CD4-positive, alpha-beta T cell treated with Interleukin-12 subunit alpha and Interleukin-12 subunit beta, for 1 hour (primary cell): Measurements from ENCODE around the gene SEPTIN1.
"Not testable (repeated sequence)": the region's sequence is repeated elsewhere in the genome, so short reads cannot be mapped to it uniquely, and the experiment has no call there.

Source experiments
- DNase-seq: peaks from one replicate; pipeline ENCODE4 v3.0.0-alpha.2; 2020

SEPTIN1 gene

DNA sequence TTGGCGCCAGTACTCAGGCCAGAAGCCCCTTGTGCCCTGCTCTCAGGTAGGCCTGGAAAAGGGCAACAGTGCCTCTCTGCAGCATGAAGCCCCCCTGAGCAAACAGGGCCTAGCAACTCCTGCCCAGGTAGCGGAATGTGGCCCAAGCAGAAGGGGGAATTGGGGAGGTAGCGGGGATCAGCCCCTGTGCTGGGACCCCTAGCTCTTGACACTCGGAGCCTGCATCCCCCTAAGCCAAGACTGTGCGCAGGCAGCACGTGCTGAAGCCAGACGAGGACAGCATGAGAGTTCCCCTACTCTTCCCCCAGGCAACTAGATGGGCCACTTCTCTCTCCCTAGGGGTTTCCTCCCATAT is 26.4 kb downstream of the SEPTIN1 start:
- DNase-seq = no peak

DNA sequence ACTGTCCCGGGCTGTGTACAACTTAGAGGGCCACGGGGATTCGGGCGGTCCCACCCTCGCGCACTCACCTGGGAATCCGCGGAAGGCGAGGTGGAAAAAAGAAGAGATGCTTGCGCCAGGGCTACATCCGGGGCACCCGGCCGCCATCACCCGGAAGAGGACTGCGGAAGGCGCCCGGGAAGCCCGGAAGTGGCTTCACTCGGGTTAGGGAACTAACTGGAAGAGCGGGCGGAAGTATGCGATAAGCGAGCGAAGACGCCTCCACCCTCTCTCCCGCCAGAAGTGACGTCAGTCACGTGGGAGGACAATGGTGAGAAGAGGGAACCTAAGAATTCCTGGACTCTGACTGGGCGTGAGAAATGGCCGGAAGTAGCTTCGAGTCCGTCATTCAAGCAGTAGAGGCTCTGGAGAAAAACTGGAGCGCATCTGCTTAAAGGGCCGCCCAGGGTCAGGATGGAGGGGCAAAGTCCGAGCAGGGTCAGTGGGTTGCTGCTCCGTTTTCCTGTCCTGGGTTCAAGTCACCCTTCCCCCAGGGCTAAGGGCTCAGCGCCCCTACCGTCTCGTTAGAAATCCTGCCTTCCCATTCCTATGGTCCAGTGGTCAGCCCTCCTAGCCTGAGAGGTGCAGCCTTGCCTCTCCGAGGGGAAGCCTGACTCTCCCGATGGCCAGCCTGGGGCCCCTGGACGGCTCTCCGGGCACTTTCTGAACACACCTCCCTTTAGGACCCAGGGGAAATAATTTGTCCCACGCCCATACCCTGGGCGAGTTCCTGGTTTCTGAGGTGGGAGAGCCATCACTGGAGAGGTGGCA is 27.0 kb downstream of the SEPTIN1 start, which contains the start of gene CD2BP2:
Gene CD2BP2, minus strand, starts transcription at position 165 of the 810 bp plus-strand sequence. CDS start 627 bp downstream, outside the sequence.
- peak; percentile 91 for DNase-seq

DNA sequence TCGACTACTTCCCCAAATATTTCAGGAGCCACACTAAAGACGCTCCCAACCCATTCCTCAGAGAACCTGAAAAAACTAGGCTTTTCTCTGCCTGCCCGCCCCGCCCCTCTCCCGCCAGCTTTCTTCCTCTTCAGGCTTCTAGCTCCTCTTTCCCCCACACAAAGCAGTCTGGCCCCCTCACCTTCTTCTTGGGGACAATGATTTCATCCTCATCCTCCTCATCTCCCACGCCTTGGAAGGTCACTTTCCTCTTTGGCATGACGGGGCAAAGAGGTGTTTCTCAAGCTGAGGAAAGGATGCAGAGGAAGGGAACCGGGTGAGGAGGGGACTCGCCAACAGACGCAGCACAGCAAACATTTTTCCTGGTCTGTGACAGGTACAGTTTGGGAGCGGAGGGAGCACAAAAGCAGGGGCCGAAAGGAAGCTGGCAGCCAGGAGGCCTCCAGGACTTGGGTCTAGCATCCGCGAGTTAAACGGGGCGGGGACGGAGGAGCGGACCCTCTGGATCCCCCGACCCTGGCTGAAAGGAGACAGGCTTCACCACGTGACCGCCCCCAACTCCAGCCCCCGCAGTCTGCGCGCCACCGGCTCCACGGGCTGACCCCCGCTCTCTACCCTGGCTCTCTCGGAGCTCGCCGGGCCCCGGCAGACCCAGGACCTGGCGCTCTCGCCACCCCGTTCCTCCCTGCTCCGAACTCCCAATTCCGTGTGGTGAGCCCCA is 27.8 kb downstream of the SEPTIN1 start:
- no peak for DNase-seq

DNA sequence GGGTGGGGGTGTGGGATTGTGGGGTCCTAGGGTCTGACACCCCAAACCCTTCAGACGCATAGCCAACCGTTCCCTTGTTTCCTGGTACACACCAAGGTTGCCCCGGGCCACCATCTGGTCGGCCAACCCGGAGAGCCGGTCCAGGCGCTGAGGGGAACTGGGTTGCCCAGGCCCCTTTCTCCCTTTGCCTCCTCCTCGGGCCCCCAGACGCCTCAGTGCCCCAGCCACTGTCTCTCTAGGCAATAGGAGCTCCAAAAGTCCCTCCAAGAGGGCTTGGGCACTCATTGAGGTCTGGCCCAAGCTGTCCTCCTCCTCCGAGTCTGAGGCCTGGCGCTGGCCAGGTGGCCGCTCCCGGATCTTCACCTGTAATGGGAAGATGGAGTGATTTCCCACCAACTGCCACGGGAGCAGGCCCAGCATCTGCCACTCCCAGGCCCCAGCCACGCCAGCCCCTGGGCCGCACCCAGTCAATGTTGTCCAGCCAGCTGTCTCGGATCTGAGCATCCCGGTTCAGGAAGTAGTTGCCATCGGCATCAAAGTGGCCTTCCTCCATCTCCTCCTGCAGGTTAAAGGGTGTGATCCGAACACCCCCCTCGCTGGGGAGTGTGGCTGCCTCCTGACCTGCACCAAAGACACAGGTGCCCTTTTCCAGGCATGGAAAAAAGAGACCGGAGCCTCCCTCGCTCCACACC is 28.8 kb downstream of the SEPTIN1 start:
- DNase-seq = no peak

DNA sequence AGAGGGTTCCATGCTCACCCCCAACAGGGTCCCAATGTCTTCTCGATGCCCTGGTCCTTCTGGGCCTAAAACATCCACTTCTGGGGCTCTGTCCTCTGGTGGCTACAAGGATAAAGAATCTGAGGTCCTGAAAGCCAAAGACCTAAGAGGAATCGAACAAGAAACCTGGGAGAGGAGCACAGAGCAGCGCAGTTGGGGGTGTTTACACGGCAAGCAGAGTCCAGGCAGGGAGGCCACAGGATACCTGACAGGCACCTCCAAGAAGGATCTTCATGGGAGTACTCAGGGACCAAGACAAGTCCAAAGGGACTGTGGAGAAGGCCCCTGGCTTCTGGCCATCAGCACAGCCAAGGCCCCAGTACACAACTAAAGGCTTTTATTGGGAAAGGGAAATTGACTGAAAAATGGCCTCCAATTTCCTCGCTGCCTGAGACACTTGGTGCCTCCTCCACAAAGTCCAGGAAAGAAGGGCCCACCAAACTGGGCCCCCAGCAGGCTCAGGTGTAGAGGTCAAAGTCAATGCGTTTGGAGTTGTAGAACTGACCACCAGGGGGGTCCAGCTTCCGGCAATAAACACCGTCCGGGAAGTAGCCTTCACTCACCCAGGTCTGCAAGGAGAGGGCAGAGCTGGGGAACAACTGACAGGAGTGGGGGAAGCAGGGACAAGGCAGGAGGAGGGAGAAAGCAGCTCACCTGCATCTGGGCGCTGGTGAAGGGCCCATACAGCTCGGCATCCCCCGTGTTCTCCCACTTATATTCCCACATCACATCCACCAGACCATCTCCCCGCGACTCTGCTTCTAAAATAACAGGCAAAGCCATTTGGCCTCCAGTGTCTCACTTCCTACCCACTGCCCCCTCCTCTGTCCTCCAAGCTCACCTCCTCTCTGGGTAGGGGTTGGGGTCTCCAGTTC is 29.6 kb downstream of the SEPTIN1 start:
- no peak for DNase-seq

DNA sequence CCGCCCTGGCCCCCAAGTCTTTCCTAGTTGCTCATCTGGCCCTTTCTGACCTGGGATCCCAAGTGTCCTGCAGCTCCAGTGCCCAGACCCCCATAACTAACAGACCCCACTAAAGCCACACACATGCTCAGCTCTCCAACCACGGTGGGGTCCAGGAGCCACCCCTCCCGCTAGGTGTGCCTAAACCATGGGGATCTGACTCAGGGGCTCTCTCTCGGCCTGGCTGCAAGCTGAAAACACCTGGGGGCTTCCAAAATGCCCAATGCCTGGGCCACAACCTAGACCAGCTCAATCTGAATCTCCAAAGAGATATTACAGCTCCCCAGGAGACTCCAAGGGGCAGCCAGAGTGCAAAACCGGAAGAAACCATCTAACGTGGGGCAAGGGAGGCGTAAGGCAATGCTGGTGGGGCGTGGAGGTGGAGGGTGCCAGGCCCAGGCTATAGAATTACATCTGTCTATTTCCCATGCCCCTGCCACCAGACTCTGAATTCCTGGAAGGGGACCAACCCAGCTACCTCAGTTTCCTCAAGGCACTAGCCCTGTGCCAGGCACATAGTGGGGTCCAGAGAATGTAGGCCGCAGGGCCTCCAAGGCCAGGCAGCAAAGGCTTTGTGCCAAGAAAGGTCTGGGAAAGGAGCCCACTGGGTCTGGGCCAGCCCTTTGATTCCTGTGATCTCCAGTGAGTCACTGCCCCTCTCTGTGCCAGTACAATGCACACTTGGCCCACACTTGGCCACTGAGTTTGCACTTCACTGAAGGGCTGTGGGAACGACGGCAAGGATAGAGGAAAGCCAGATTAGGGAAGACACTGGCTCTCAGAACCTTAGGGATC is 30.6 kb downstream of the SEPTIN1 start:
- DNase-seq = no peak

DNA sequence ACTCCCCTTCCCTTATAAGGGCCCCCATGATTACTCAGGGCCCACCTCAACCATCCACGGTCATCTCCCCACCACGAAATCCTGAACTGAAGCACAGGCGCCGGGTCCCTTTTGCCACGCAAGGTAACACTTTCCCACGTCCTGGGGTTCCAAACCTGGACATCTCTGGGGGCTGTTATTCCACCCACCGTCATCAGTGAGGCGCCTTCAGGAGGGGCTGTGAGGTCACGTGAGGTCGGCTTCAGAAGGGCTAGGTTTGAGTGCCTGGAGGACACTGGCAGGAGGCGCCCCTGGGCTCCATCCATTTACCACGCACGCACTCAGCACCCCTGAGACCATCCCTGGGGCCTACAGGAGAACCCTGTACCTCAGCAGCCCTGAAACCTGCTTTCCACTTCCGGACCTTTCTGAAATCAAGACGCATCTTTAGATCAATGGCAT is 31.3 kb downstream of the SEPTIN1 start:
- no peak for DNase-seq

DNA sequence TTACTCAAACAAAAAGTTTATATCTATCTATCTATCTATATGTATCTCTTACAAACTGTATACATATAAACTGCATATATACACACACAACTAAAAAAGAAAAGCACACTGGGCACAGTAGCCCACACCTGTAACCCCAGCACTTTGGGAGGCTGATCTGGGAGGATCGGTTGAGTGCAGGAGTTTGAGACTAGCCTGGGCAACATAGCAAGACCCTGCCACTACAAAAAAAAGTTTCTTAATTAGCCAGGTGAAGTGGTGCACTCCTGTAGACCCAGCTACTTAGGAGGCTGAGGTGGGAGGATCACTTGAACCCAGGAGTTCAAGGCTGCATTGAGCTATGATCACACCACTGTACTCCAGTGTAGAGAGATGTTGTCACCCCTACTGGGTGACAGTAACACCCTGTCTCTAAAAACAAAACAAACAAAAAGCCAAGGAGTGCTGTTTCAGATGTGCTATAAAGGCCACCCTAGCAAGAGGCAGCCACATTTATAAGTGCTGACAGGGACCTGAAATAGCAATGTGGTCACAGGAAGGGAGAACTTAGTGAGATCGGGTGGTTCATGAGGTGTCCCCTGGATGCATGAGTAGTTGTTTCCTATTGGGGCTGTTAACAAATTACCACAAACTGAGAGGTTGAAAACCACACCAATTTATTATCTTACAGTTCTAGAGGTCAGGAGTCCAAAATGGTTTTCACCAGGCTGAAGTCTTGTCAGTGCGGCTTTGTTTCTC is 32.1 kb downstream of the SEPTIN1 start:
- DNase-seq = peak; percentile 44

DNA sequence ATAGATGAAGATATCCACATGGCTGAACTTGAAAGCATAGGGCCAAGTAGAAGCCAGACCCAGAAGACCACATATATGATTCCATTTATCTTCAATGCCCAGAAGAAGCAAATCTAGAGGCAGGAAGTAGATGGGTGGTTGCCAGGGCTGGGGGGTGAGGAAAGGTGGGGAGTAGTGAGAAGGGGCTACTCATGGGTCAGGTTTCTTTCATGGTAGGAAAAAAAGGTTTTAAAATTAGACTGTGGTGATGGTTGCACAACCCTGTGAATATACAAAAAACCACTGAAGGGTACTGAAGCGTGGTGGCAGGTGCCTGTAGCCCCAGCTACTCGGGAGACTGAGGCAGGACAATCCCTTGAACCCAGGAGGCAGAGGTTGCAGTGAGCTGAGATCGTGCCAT is 32.7 kb downstream of the SEPTIN1 start:
- no peak for DNase-seq

DNA sequence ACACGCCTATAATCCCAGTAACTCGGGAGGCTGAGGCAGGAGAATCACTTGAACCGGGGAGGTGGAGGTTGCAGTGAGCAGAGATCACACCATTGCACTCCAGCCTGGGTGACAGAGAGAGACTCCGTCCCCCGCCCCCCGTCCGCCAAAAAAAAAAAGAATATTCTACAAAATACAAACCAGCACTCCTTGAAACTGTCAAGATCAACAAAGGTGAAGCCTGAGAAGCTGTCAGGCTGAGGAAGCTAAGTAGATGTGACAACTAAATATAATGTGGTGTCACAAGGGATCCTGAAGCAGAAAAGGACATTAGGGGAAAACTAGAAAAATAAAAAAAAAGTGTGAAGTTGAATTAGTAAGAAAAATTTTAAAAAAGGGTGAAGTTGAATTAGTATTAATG is 33.4 kb downstream of the SEPTIN1 start:
- no peak for DNase-seq

DNA sequence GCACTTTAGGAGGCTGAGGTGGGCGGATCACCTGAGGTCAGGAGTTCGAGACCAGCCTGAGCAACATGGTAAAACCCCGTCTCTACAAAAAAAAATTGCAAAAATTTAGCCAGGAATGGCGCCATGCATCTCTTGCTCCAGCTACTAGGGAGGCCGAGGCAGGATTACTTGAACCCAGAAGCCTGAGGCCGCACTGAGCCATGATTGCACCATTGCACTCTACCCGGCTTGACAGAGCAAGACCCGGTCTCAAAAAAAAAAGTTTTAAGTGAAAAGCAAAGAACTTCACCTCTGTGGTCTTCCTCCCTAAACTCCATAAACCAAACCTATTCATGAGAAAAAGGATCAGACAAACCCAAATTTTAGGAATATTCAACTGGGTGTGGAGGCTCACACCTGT is 34.2 kb downstream of the SEPTIN1 start:
- DNase-seq = no peak

DNA sequence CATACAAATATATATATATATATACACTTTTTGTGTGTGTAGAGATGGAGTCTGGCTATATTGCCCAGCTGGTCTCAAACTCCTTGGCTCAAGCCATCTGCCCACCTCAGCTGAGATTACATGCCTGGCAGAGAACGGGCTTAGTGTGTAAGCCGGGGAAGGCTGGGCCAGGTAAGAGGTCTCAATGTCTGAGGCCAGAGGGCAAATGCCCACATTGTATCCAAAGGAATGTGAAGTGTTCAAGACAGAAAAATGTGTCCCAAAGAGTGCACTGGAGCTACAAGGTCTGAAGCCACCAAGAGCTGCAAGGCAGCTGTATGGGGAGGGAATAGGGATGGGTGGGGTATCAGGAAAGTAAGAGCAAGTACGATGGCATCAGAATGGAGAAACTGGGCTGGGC is 36.1 kb downstream of the SEPTIN1 start:
- no peak for DNase-seq

DNA sequence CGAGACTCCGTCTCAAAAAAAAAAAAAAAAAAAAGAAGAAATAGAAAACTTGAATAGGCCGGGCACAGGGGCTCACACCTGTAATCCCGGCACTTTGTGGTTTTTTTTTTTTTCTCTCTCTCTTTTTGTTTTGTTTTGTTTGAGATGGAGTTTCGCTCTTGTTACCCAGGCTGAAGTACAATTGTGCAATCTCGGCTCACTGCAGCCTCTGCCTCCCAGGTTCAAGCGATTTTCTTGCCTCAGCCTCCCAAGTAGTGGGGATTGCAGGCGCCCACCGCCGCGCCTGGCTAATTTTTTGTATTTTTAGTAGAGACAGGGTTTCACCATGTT is 38.9 kb downstream of the SEPTIN1 start:
- not testable (repeated sequence) for DNase-seq

DNA sequence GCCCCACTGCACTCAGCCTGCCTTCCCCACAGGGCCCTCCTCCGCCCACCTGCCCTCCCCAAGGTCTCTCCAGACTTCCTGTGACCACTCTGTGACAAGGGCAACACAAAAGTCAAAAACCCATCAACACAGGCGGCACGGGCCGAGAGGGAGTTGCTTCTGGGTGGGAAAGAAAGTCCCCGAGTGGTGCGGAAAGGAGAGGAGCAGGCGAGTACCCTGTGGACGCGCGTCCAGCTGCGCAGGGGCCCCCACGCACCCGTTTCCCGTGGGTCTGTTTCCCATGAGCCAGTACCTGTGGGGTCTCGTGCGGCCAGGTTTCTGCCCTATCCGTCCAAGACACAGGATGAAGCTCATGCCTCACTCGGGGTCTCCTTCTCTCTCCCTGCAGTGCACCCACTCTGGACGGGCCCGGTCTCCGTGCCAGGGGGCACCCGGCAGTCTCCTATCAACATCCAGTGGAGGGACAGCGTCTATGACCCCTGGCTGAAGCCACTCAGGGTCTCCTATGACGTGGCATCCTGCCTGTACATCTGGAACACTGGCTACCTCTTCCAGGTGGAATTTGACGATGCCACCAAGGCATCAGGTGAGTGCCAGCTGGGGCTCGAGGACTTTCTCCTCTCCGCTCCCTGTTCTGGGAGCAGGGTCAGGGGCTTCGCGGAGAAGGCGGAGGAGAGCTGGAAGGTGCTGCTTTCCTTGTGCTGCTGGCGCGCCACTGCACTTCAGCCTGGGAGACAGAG is 39.4 kb downstream of the SEPTIN1 start:
- DNase-seq = no peak

DNA sequence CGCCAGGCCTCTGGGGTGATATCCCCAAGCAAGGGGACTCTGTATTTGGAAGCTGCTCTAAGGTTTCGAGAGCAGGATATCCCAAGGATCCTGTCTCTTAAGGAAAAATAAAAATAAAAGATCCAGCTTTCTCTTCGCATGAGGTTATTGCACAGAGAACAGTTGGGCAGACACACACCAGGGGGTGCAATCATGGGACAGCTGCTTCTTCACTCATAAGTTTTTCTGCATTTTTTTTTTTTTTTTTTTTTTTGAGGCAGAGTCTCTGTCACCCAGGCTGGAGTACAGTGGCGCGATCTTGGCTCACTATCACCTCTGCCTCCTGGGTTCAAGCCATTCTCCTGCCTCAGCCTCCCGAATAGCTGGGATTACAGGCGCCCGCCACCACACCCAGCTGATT is 40.4 kb downstream of the SEPTIN1 start:
- not testable (repeated sequence) for DNase-seq

DNA sequence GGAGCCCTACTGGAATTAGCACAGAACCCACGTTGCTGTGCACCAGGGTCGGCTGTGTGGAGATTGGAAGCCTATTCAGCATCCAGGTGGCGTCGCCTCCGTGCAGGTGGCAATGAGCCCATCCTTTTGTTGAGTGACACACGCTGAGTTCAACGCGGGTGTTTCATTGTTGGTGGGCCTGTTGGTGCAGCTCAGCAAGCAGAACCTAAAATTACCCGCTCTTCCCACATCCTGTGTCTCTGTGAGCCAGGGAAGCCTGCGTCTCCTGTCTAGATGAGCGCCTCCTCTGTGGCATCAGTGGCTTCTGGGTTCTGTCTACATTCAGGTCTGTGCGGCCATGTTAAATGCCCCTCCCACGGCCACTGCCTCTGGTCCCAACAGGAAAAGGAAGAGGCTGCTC is 41.7 kb downstream of the SEPTIN1 start:
- DNase-seq = no peak

DNA sequence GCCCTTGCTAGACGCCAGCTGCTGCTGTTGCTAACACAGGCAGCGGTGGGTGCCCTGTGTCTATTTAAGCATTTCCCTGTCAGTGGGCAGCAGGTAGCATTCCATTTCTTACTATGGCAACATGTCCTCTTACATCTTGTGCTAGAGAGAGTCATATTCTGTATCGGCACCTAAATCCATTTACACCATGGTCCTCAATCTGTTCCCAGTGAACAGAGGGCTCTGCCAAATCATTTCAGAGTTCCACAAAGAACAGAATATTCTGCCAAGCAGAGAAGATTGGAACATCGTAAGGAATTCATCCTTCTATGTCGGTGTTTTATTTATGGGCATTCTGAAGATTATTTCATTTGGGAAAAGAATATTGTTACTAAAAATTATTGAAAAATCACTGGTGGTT is 43.6 kb downstream of the SEPTIN1 start:
- not testable (repeated sequence) for DNase-seq

DNA sequence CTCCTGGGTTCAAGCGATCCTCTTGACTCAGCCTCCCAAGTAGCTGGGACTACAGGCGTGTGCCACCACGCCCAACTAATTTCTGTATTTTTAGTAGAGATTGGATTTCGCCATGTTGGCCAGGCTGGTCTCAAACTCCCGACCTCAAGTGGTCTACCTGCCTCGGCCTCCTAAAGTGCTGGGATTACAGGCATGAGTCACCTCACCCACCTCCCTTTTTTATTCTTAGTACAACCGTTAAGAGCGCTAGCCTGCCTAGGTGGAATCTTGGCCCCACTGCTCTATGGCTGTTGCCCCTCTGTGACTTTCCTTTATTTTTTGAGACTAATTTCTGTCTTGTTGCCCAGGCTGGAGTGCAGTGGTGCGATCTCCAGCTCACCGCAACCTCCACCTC is 44.4 kb downstream of the SEPTIN1 start:
- not testable (repeated sequence) for DNase-seq

DNA sequence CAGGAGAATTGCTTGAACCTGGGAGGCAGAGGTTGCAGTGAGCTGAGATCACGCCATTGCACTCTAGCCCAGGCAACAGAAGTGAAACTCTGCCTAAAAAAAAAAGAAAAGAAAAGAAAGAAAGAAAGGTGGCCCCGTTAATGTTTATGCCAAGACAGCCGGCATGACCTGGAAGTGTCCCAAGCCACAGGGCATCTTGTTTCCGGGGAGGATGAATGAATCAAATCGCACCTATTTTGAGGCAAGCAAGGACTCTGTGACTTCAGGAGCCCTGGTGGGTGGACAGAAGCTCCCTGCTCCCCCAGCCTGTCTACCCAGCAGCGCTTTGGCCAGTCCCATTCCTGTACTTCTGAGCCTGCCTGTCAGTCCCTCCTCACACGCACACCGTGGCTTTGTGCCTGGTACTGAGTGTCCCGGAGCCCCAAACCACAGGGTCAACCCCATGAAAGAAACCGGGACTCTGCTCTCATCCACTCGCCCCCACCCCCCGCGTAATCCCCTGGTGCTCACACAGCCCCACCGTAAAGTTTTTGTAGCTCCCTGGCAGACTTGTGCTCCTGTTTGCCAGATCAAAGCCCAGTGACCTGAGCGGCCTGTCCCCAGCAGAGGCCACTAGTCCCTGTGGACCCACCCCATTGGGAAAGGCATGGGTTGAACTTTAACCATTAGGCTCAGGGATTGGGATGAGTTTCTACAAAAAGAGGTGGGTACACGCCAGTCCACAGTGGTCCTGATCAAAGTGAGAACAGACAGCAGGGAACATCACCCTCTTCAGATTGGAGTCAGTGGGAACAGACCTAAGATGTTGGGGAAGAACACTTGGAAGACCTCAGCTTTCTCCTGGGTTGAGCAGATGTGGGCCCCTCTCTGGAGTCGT is 46.5 kb downstream of the SEPTIN1 start:
- DNase-seq = no peak
